HCT116 (cell line): ENCODE measurements around the gene ABTB2.

Experiments
- EZH2phosphoT487 ChIP-seq: fragments of 200-600 bp; IDR thresholded peaks from 2 replicates; pipeline ENCODE4 v1.6.1; 2018; ENCODE audit warnings: antibody characterized with exemption, borderline replicate concordance
- JUND ChIP-seq: IDR thresholded peaks from 2 replicates; pipeline ENCODE4 v1.6.1; 2012
- POLR2A ChIP-seq: IDR thresholded peaks from 2 replicates; pipeline ENCODE4 v1.7.0; 2011; ENCODE audit warnings: borderline replicate concordance; ENCODE audit not compliant: insufficient read depth, insufficient read length; ENCODE audit errors: extremely low read depth
- POLR2AphosphoS5 ChIP-seq: IDR thresholded peaks from 2 replicates; pipeline ENCODE4 v1.6.1; 2011; ENCODE audit warnings: mild to moderate bottlenecking, low read depth, low read length, moderate library complexity
- RAD21 ChIP-seq: IDR thresholded peaks from 2 replicates; pipeline ENCODE4 v1.6.1; 2012; ENCODE audit warnings: low read depth, mild to moderate bottlenecking
- SP1 ChIP-seq: IDR thresholded peaks from 2 replicates; pipeline ENCODE4 v1.6.1; 2012; ENCODE audit warnings: low read depth
- ZBTB33 ChIP-seq: IDR thresholded peaks from 2 replicates; pipeline ENCODE4 v1.6.1; 2011; ENCODE audit warnings: mild to moderate bottlenecking, low read length, moderate library complexity; ENCODE audit not compliant: insufficient replicate concordance; ENCODE audit errors: extremely low read depth
- ZFX ChIP-seq: fragments of 450-650 bp; IDR thresholded peaks from 2 replicates; pipeline ENCODE4 v1.6.1; 2017
- TF ChIP-seq, protein P1 (sequence below), 3 experiments: fragments of 200-600 bp in 1 of 3; sonication (generic) in 1 of 3; IDR thresholded peaks in 2 of 3; conservative IDR thresholded peaks in 1 of 3; 2 replicates each; pipeline ENCODE4 v1.5.1; 2012 to 2017; ENCODE audit warnings: low read depth in 2 of 3, low read length in 2 of 3, antibody characterized with exemption in 1 of 3, borderline replicate concordance in 1 of 3, control low read depth in 1 of 3, mild to moderate bottlenecking in 1 of 3, mixed read lengths in 1 of 3, mixed run types in 1 of 3, moderate library complexity in 1 of 3; ENCODE audit not compliant: insufficient read depth in 1 of 3
- TF ChIP-seq, protein P2 (sequence below): IDR thresholded peaks from 2 replicates; pipeline ENCODE4 v1.6.1; 2012; ENCODE audit warnings: low read depth

DNA sequence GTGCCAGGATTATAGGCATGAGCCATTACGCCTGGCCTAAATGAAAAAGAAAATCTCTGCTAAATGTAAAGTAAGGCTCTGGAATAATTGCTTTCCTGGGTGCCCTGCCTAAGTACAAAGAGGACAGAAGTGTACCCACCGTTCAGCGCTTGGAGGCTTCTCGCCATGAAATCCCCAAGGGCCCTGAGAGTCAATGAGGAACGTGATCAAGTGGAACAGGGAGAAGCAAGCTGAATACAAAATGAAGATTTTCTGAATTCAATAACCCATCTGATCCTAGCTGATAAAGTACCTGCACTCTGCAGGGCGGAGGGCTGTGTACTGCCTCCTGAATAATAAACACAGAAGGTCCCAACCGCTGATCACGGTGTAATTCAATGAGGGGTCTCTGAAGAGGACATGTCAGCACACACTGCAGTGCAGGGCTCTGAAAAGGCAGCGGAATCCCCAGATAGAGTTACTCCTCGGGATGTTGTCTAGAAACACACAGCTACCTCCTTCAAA lies 97.7 kb downstream of the ABTB2 start:
- TF ChIP-seq, protein P1, sequence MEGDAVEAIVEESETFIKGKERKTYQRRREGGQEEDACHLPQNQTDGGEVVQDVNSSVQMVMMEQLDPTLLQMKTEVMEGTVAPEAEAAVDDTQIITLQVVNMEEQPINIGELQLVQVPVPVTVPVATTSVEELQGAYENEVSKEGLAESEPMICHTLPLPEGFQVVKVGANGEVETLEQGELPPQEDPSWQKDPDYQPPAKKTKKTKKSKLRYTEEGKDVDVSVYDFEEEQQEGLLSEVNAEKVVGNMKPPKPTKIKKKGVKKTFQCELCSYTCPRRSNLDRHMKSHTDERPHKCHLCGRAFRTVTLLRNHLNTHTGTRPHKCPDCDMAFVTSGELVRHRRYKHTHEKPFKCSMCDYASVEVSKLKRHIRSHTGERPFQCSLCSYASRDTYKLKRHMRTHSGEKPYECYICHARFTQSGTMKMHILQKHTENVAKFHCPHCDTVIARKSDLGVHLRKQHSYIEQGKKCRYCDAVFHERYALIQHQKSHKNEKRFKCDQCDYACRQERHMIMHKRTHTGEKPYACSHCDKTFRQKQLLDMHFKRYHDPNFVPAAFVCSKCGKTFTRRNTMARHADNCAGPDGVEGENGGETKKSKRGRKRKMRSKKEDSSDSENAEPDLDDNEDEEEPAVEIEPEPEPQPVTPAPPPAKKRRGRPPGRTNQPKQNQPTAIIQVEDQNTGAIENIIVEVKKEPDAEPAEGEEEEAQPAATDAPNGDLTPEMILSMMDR (IDR thresholded peaks at IDR 0.05 in 2 of 3, conservative IDR thresholded peaks at IDR 0.05 in 1 of 3; ENCODE audit: borderline replicate concordance in 1 of 3, insufficient read depth in 1 of 3, low read depth in 2 of 3, low read length in 2 of 3): no peak
- TF ChIP-seq JUND (no peak), ZBTB33 (no peak), POLR2AphosphoS5 (no peak), SP1 (no peak), RAD21 (no peak), ZFX (no peak), POLR2A (no peak), EZH2phosphoT487 (no peak)
- TF ChIP-seq, protein P2, sequence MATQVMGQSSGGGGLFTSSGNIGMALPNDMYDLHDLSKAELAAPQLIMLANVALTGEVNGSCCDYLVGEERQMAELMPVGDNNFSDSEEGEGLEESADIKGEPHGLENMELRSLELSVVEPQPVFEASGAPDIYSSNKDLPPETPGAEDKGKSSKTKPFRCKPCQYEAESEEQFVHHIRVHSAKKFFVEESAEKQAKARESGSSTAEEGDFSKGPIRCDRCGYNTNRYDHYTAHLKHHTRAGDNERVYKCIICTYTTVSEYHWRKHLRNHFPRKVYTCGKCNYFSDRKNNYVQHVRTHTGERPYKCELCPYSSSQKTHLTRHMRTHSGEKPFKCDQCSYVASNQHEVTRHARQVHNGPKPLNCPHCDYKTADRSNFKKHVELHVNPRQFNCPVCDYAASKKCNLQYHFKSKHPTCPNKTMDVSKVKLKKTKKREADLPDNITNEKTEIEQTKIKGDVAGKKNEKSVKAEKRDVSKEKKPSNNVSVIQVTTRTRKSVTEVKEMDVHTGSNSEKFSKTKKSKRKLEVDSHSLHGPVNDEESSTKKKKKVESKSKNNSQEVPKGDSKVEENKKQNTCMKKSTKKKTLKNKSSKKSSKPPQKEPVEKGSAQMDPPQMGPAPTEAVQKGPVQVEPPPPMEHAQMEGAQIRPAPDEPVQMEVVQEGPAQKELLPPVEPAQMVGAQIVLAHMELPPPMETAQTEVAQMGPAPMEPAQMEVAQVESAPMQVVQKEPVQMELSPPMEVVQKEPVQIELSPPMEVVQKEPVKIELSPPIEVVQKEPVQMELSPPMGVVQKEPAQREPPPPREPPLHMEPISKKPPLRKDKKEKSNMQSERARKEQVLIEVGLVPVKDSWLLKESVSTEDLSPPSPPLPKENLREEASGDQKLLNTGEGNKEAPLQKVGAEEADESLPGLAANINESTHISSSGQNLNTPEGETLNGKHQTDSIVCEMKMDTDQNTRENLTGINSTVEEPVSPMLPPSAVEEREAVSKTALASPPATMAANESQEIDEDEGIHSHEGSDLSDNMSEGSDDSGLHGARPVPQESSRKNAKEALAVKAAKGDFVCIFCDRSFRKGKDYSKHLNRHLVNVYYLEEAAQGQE: no peak
